Prostate gland (tissue), 2 donors: Measurements from ENCODE around the gene MSL3.

ENCODE experiments used
- POLR2A ChIP-seq: fragments of 450-650 bp; IDR thresholded peaks from one replicate; pipeline ENCODE4 v1.6.1; 2016; ENCODE audit warnings: antibody characterized with exemption, mild to moderate bottlenecking
- TF ChIP-seq, protein P1 (sequence below), 4 experiments: fragments of 200-600 bp in 2 of 4; fragments of 450-650 bp in 2 of 4; sonication (generic) in 2 of 4; IDR thresholded peaks; 1 replicate in 3 of 4; 2 replicates in 1 of 4; pipeline ENCODE4 v1.5.1; 2016 to 2019; ENCODE audit warnings: antibody characterized with exemption in 4 of 4, mild to moderate bottlenecking in 2 of 4, moderate library complexity in 2 of 4

DNA sequence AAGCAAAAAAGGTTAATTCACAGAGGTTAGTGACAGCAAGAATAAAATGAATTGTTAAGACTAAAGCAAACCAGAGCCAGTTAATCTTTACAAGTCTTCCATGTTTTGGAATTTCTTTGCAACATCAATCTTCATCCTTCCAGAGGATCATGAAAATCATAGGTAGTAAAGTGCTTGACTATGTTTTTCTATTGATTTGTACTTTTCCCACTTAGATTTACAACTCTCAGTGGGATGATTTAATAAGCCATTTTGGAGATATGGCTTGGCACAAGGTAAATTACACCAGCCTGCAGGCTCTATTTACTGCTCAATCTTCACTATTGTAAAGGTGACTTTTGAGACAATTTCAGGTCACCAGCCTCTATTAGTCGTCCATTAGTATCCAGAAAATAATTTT, 26.5 kb downstream of the MSL3 start:
- TF ChIP-seq, protein P1, sequence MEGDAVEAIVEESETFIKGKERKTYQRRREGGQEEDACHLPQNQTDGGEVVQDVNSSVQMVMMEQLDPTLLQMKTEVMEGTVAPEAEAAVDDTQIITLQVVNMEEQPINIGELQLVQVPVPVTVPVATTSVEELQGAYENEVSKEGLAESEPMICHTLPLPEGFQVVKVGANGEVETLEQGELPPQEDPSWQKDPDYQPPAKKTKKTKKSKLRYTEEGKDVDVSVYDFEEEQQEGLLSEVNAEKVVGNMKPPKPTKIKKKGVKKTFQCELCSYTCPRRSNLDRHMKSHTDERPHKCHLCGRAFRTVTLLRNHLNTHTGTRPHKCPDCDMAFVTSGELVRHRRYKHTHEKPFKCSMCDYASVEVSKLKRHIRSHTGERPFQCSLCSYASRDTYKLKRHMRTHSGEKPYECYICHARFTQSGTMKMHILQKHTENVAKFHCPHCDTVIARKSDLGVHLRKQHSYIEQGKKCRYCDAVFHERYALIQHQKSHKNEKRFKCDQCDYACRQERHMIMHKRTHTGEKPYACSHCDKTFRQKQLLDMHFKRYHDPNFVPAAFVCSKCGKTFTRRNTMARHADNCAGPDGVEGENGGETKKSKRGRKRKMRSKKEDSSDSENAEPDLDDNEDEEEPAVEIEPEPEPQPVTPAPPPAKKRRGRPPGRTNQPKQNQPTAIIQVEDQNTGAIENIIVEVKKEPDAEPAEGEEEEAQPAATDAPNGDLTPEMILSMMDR (IDR thresholded peaks at IDR 0.05) = no peak
- no peak for TF ChIP-seq POLR2A
